IMR-90 (cell line): Measurements from ENCODE around the gene RBM39. TPM values are rescaled to one million over a fixed set of nuclear protein-coding genes. Genes with fewer than 3 reads are reported as not detected.

ENCODE experiments used
- ATAC-seq: fragments of 200-7000 bp; cut with Tn5 transposase; 2 replicates; pipeline ENCODE4 v1.9.1; 2020; ENCODE audit warnings: low read depth, mild to moderate bottlenecking, moderate library complexity
- BruUV-seq: library from RNA; stranded (reverse); fragments of 400-500 nt; replicated peaks from 2 replicates; lab custom pipeline; 2021; lab: Mats Ljungman, UMichigan
- CTCF ChIA-PET: fragments of 300-600 bp; formaldehyde crosslinking; extraction: SDS; loops from one replicate; lab custom pipeline; 2021; ENCODE audit warnings: antibody characterized with exemption; lab: Yijun Ruan, JAX
- POLR2A ChIA-PET: fragments of 300-600 bp; sonication (Branson Sonifier 250); formaldehyde crosslinking; loops from one replicate; lab custom pipeline; 2022; ENCODE audit warnings: antibody characterized with exemption; ENCODE audit not compliant: unreplicated experiment; lab: Charles Lee
- DNase-seq: peaks from one replicate; pipeline ENCODE4 v3.0.0; 2013
- H2AFZ ChIP-seq: replicated peaks from 2 replicates; pipeline ENCODE3; 2013; ENCODE audit warnings: low read length, mild to moderate bottlenecking; ENCODE audit not compliant: poor library complexity
- H2AK5ac ChIP-seq: 2 replicates; pipeline ENCODE4 v1.6.1; 2013; ENCODE audit warnings: low read depth, low read length, inconsistent platforms
- H2AK9ac ChIP-seq: replicated peaks from 2 replicates; pipeline ENCODE3; 2013; ENCODE audit warnings: mild to moderate bottlenecking, low read depth, low read length, moderate library complexity; ENCODE audit not compliant: poor library complexity
- H2BK120ac ChIP-seq: 2 replicates; pipeline ENCODE4 v1.6.1; 2013; ENCODE audit warnings: low read depth, low read length, inconsistent platforms
- H2BK15ac ChIP-seq: 3 replicates; pipeline ENCODE4 v1.6.1; 2013; ENCODE audit warnings: low read depth, low read length, inconsistent platforms
- H2BK20ac ChIP-seq: 2 replicates; pipeline ENCODE4 v1.6.1; 2013; ENCODE audit warnings: low read depth, mild to moderate bottlenecking, inconsistent platforms, low read length, moderate library complexity
- H2BK5ac ChIP-seq: 2 replicates; pipeline ENCODE4 v1.6.1; 2013; ENCODE audit warnings: mild to moderate bottlenecking, low read depth, low read length, inconsistent platforms; ENCODE audit not compliant: poor library complexity, severe bottlenecking
- H3K14ac ChIP-seq: replicated peaks from 2 replicates; pipeline ENCODE4 v1.6.1; 2013; ENCODE audit warnings: low read depth, low read length, inconsistent platforms
- H3K18ac ChIP-seq: 2 replicates; pipeline ENCODE4 v1.6.1; 2013; ENCODE audit warnings: low read depth, low read length, control low read depth
- H3K23ac ChIP-seq: 2 replicates; pipeline ENCODE4 v1.6.1; 2013; ENCODE audit warnings: low read depth, low read length, inconsistent platforms
- H3K27ac ChIP-seq: 2 replicates; pipeline ENCODE4 v1.5.1; 2013; ENCODE audit warnings: mild to moderate bottlenecking, control low read depth, low read length; ENCODE audit not compliant: insufficient read depth
- H3K27me3 ChIP-seq: 2 replicates; pipeline ENCODE4 v1.6.1; 2013; ENCODE audit warnings: low read length; ENCODE audit not compliant: control insufficient read depth, insufficient read depth
- H3K36me3 ChIP-seq: 2 replicates; pipeline ENCODE4 v1.6.1; 2013; ENCODE audit warnings: low read length, mixed read lengths; ENCODE audit not compliant: control insufficient read depth, insufficient read depth
- H3K4ac ChIP-seq: 2 replicates; pipeline ENCODE4 v1.6.1; 2013; ENCODE audit warnings: low read depth, low read length, inconsistent platforms
- H3K4me1 ChIP-seq: 2 replicates; pipeline ENCODE4 v1.6.1; 2013; ENCODE audit warnings: low read length, mixed read lengths; ENCODE audit not compliant: control insufficient read depth, insufficient read depth
- H3K4me2 ChIP-seq: 2 replicates; pipeline ENCODE4 v1.6.1; 2013; ENCODE audit warnings: low read depth, mild to moderate bottlenecking, control low read depth, low read length, moderate library complexity
- H3K4me3 ChIP-seq: 2 replicates; pipeline ENCODE4 v1.5.1; 2013; ENCODE audit warnings: low read depth, mild to moderate bottlenecking, control low read depth, low read length, moderate library complexity; ENCODE audit not compliant: insufficient read depth
- H3K56ac ChIP-seq: 2 replicates; pipeline ENCODE4 v1.6.1; 2013; ENCODE audit warnings: low read length, inconsistent platforms; ENCODE audit not compliant: insufficient read depth; ENCODE audit errors: extremely low read depth
- H3K79me1 ChIP-seq, 2 experiments: 2 replicates each; pipeline ENCODE4 v1.6.1; 2013; ENCODE audit warnings: low read length in 2 of 2, inconsistent platforms in 1 of 2, low read depth in 1 of 2
- H3K9ac ChIP-seq: 2 replicates; pipeline ENCODE4 v1.6.1; 2013; ENCODE audit warnings: low read depth, low read length, control low read depth
- H3K9me1 ChIP-seq: 2 replicates; pipeline ENCODE4 v1.6.1; 2013; ENCODE audit warnings: low read length, inconsistent platforms; ENCODE audit not compliant: insufficient read depth
- H3K9me3 ChIP-seq: 2 replicates; pipeline ENCODE4 v1.6.1; 2013; ENCODE audit warnings: low read length; ENCODE audit not compliant: control insufficient read depth, insufficient read depth
- H4K20me1 ChIP-seq: 2 replicates; pipeline ENCODE4 v1.6.1; 2013; ENCODE audit warnings: low read length, inconsistent platforms; ENCODE audit not compliant: insufficient read depth
- H4K5ac ChIP-seq: 2 replicates; pipeline ENCODE4 v1.6.1; 2013; ENCODE audit warnings: mild to moderate bottlenecking, low read depth, low read length, control low read depth
- H4K8ac ChIP-seq, 2 experiments: 2 replicates each; pipeline ENCODE4 v1.6.1; 2013; ENCODE audit warnings: low read depth in 2 of 2, low read length in 2 of 2, control low read depth in 1 of 2, inconsistent platforms in 1 of 2
- H4K91ac ChIP-seq: 2 replicates; pipeline ENCODE4 v1.6.1; 2013; ENCODE audit warnings: low read depth, low read length, inconsistent platforms; ENCODE audit not compliant: insufficient read depth
- BHLHE40 ChIP-seq: fragments of 150-350 bp; IDR thresholded peaks from 2 replicates; pipeline ENCODE4 v1.6.1; 2016; ENCODE audit warnings: mild to moderate bottlenecking, low read depth, low read length
- CEBPB ChIP-seq: IDR thresholded peaks from 2 replicates; pipeline ENCODE4 v1.6.1; 2012; ENCODE audit warnings: low read depth, low read length, improper control_type of control experiment
- CHD1 ChIP-seq: IDR thresholded peaks from 2 replicates; pipeline ENCODE4 v1.6.1; 2012; ENCODE audit warnings: low read depth, low read length, improper control_type of control experiment
- CTCF ChIP-seq: conservative IDR thresholded peaks from 2 replicates; pipeline ENCODE4 v1.5.1; 2012; ENCODE audit warnings: mild to moderate bottlenecking, low read depth, low read length, improper control_type of control experiment
- FOS ChIP-seq: fragments of 150-350 bp; IDR thresholded peaks from 2 replicates; pipeline ENCODE4 v1.6.1; 2016; ENCODE audit warnings: low read depth, low read length
- MAZ ChIP-seq: IDR thresholded peaks from 2 replicates; pipeline ENCODE4 v1.6.1; 2012; ENCODE audit warnings: low read depth, mild to moderate bottlenecking, low read length, improper control_type of control experiment, moderate library complexity, borderline replicate concordance
- MXI1 ChIP-seq: IDR thresholded peaks from 2 replicates; pipeline ENCODE4 v1.6.1; 2012; ENCODE audit warnings: low read depth, mild to moderate bottlenecking, low read length, moderate library complexity, borderline replicate concordance
- NFE2L2 ChIP-seq: fragments of 150-350 bp; IDR thresholded peaks from 2 replicates; pipeline ENCODE4 v1.6.1; 2016; ENCODE audit warnings: low read depth, mild to moderate bottlenecking, low read length
- POLR2A ChIP-seq: IDR thresholded peaks from 2 replicates; pipeline ENCODE4 v1.6.1; 2012; ENCODE audit warnings: mild to moderate bottlenecking, low read depth, low read length
- RAD21 ChIP-seq: IDR thresholded peaks from 2 replicates; pipeline ENCODE4 v1.6.1; 2012; ENCODE audit warnings: low read length, improper control_type of control experiment
- RCOR1 ChIP-seq: IDR thresholded peaks from 2 replicates; pipeline ENCODE4 v1.6.1; 2012; ENCODE audit warnings: mild to moderate bottlenecking, low read length, improper control_type of control experiment; ENCODE audit not compliant: insufficient replicate concordance
- RFX5 ChIP-seq: IDR thresholded peaks from 2 replicates; pipeline ENCODE4 v1.8.0; 2012; ENCODE audit warnings: low read depth, mild to moderate bottlenecking, low read length, moderate library complexity
- SMC3 ChIP-seq: fragments of 150-350 bp; IDR thresholded peaks from 2 replicates; pipeline ENCODE4 v1.6.1; 2016; ENCODE audit warnings: low read depth, mild to moderate bottlenecking, antibody characterized with exemption, low read length, moderate library complexity
- WGBS, 2 experiments: methylation state at CpG; one replicate each; pipeline versions ENCODE4 v1.1.5 to v1.1.7; 2013; ENCODE audit warnings: missing lambda C conversion rate in 2 of 2; ENCODE audit not compliant: insufficient read length in 1 of 2; ENCODE audit errors: extremely low coverage in 2 of 2; 5-methylcytosine and 5-hydroxymethylcytosine counted together
- dilution Hi-C: fragments of 300-500 bp; cut with HindIII; formaldehyde crosslinking; loops from one replicate; pipeline ENCODE4 v1.14.3; 2018; ENCODE audit warnings: low sequenced_read_pairs; ENCODE audit not compliant: unreplicated experiment
- in situ Hi-C: fragments of 300-500 bp; cut with MboI; formaldehyde crosslinking; loops from 3 replicates; pipeline ENCODE4 v1.14.3; 2019; ENCODE audit warnings: low sequenced_read_pairs, inconsistent platforms, mixed read lengths
- intact Hi-C: fragments of 100-400 bp; cut with micrococcal nuclease; formaldehyde crosslinking; loops from 2 replicates; pipeline ENCODE4 v1.10.0; 2022
- polyA plus RNA-seq, 3 experiments: library from polyadenylated mRNA; depleted of rRNA; stranded (reverse); fragments of >200 nt; gene quantifications; 2 replicates each; pipeline ENCODE4 v1.2.3, GENCODE V29; 2012; ENCODE audit warnings: low replicate concordance in 1 of 3
- total RNA-seq: library from RNA; depleted of rRNA; stranded (reverse); fragments of >200 nt; gene quantifications from 2 replicates; pipeline ENCODE4 v1.2.3, GENCODE V29; 2012
- TF ChIP-seq, protein P1 (sequence below): fragments of 150-350 bp; IDR thresholded peaks from 2 replicates; pipeline ENCODE4 v1.6.1; 2016; ENCODE audit warnings: low read depth, mild to moderate bottlenecking, low read length, moderate library complexity, borderline replicate concordance
- TF ChIP-seq, protein P2 (sequence below): fragments of 150-350 bp; IDR thresholded peaks from 2 replicates; pipeline ENCODE4 v1.6.1; 2017; ENCODE audit warnings: mild to moderate bottlenecking, antibody characterized with exemption, low read length, low read depth

Gene RBM39
- total and polyA plus RNA-seq, 2 of the 4 experiments (the other 2 are of a cell fraction): 106 to 166 TPM

DNA sequence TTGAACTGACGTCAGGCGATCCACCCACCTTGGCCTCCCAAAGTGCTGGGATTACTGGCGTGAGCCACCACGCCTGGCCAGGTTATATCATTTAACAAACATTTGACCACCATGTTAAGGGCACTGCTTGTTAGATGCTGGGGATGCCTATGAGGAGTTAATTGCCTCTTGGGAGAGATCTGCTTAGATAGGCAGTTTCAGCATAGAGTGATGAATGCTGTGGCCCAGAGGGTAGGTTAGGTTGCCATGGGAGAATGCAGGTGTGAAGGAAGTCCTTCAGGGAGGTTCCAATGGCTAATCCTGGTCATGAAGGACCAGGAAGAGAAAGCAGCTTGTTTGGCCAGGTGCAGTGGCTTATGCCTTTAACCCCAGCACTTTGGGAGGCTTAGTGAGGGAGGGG lies 46.7 kb upstream of the RBM39 start:
- BruUV-seq: no TSS peak
- in situ Hi-C loops: no loop called here
- dilution Hi-C loops: no loop called here
- Histone ChIP-seq H3K36me3 (no peaks in the 10 kb centered on the region), H3K9me1 (peaks cover 10% of the 10 kb centered on the region), H4K91ac (0 out of 2 replicates have a peak overlapping the region, but pooled peaks have one; percentile 1), H3K79me1 (peaks cover 27 to 73% of the 10 kb centered on the region in 2 experiments), H3K23ac (no peak overlapping the region), H3K4ac (no peak overlapping the region), H3K9ac (no peak overlapping the region), H2BK5ac (no peak overlapping the region), H2AK9ac (no peak overlapping the region), H3K9me3 (no peaks in the 10 kb centered on the region), H2BK120ac (no peak overlapping the region), H4K20me1 (peaks cover 14% of the 10 kb centered on the region), H3K4me3 (no peak overlapping the region), H2BK20ac (no peak overlapping the region), H3K4me2 (no peak overlapping the region), H3K14ac (peak overlapping the region; percentile 3; the same call in 1 of the 2 replicates), H4K5ac (no peak overlapping the region), H3K27ac (no peak overlapping the region), H3K56ac (no peak overlapping the region), H3K27me3 (no peaks in the 10 kb centered on the region), H4K8ac (no peak overlapping the region), H3K4me1 (peaks cover 13% of the 10 kb centered on the region), H2AFZ (no peak overlapping the region), H3K18ac (no peak overlapping the region), H2BK15ac (no peak overlapping the region), H2AK5ac (peak overlapping the region; percentile 68; the same call in 1 of the 2 replicates)
- ATAC-seq (no peak), DNase-seq (no peak)
- no CpG with 5 or more reads among the region's 4 CpGs for WGBS, 2 experiments
- intact Hi-C loops: no loop called here
- no peak for TF ChIP-seq RCOR1
- no peak for TF ChIP-seq SMC3
- TF ChIP-seq RAD21: no peak
- no peak for TF ChIP-seq POLR2A
- no peak for TF ChIP-seq MAZ
- TF ChIP-seq, protein P1, sequence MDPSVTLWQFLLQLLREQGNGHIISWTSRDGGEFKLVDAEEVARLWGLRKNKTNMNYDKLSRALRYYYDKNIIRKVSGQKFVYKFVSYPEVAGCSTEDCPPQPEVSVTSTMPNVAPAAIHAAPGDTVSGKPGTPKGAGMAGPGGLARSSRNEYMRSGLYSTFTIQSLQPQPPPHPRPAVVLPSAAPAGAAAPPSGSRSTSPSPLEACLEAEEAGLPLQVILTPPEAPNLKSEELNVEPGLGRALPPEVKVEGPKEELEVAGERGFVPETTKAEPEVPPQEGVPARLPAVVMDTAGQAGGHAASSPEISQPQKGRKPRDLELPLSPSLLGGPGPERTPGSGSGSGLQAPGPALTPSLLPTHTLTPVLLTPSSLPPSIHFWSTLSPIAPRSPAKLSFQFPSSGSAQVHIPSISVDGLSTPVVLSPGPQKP: no peak
- TF ChIP-seq, protein P2, sequence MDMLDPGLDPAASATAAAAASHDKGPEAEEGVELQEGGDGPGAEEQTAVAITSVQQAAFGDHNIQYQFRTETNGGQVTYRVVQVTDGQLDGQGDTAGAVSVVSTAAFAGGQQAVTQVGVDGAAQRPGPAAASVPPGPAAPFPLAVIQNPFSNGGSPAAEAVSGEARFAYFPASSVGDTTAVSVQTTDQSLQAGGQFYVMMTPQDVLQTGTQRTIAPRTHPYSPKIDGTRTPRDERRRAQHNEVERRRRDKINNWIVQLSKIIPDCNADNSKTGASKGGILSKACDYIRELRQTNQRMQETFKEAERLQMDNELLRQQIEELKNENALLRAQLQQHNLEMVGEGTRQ: no peak
- TF ChIP-seq CTCF: no peak
- no peak for TF ChIP-seq NFE2L2
- no peak for TF ChIP-seq FOS
- TF ChIP-seq RFX5: no peak
- no peak for TF ChIP-seq CHD1
- no peak for TF ChIP-seq CEBPB
- no peak for TF ChIP-seq MXI1
- no peak for TF ChIP-seq BHLHE40
- CTCF ChIA-PET: no interaction called here
- POLR2A ChIA-PET: no interaction called here
